Activated T-cell treated with anti-CD3 and anti-CD28 coated beads for 24 hours (primary cell): ENCODE measurements around the gene KLF13.

Source experiments
- DNase-seq: peaks from one replicate; pipeline ENCODE4 v3.0.0-alpha.2; 2020; ENCODE audit warnings: low read depth

Gene KLF13

DNA sequence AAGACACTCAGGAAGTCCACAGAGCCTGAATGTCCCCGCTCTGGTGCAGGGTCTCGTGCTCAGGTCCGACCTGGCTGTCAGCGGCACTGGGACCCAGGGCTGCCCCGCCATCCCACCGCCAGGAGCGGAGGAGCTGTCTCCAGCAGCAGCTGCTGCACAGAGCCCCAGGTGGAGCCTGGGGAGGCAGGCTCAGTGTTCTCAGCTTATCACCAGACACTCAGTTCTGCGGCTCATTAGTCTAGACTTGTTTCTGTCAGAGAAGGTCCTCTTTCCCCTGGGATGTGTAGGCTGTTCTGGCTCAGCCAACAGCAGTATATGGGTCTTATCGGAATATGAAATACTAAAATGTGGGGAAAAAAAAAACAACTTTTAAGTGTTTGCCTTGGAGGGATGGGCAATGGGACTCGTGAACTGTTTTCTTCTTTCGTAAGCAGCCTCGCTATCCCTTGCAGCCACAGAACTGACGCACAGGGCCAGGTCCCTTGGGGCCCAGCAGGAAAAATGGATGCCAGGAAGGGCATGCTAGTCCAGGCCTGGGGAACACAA lies 75.9 kb downstream of the KLF13 start:
- no peak for DNase-seq

- DNase-seq: no peak
These were observed 76.5 kb downstream of the KLF13 start for GRCh38 chr15:31403096-31403495.

DNA sequence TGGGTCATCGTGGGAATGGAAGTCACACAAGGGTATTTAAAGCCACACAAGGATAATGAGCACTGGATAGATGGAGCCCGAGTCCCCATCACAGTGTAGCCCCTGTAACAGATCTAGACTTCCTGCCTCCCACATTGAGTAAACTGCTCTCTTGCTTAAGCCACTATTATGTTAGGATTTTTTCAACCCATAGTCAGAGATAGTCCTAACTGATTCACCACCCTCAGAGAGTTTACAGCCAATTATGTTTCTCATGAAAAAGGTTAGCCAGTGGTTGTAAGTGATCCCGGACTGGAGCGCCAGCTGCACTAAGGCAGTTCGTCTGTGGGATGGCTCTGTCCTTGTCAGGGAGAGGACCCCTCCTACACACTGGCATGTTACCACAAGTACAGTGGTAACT lies 77.0 kb downstream of the KLF13 start:
- DNase-seq: no peak

- DNase-seq: no peak
These were observed 77.7 kb downstream of the KLF13 start for GRCh38 chr15:31404345-31404744.

DNA sequence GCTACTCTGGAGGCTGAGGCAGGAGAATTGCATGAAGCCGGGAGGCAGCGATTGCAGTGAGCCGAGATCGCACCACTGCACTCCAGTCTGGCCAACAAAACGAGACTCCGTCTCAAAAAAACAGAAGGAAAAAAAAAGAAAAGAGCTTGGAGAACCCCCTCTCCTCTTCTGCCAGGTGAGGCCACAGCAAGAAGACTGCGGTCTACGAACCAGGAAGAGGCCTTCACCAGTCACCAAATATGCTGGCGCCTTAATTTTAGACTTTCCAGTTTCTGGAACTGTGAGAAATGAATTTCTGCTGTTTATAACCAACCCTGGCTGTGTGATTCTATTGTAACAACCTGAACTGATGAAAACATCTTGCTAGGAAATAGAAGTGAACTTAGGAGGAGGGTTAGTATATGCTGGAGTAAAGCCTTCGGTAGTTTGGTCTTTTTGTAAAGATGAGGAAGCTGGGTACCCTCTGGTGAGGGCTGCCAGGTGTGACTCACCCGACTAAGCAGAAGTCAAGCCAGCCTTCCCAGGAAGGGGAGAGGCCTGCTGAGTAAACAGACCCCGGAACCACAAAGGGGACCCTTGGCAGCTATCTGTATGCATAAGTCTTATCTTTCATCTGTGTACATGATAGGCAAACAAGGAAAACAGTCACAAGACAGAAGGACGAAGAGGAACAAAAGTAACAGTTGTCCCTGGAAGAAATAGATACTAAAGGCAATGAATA lies 78.7 kb downstream of the KLF13 start:
- no peak for DNase-seq

DNA sequence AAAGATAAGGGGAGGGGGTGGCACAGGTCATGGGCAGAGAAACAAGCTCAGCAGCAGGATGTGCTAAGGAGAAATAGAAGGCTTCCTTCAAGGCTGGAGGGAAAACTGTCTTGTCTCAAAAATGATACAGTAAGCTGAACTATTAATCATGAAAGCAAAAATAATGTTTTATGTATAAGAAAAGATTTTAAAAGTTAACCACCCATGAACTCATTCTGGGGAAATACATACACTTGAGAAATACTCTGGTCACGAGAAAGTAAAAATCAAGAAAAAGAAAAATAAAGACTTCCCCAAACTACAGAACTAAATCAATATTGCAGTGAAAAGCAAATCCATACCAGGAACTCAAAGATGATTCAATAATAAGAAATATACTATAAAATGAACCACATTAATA lies 80.7 kb downstream of the KLF13 start:
- DNase-seq: no peak

- no peak for DNase-seq
These were observed 81.2 kb downstream of the KLF13 start for GRCh38 chr15:31407851-31408250.

DNA sequence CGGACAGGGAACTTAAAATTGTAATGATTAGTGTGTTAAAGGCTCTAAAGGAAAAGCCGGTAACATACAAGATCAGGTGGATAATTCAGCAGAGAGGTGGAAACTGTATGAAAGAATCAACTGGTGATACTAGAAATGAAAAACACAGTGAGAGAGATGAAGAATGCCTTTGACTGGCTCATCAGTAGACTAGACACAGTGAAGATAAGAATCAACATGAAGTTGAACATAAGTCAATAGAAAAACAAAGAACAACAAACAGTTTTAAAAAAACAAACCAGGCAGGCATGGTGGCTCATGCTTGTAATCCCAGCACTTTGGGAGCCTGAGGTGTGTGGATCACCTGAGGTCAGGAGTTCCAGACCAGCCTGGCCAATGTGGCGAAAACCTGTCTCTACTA lies 82.1 kb downstream of the KLF13 start:
- DNase-seq: no peak

GRCh38 chr15:31409171-31409570 lies 82.5 kb downstream of the KLF13 start:
- DNase-seq: no peak

- DNase-seq: no peak
These were observed 86.2 kb downstream of the KLF13 start for GRCh38 chr15:31412824-31413223.

DNA sequence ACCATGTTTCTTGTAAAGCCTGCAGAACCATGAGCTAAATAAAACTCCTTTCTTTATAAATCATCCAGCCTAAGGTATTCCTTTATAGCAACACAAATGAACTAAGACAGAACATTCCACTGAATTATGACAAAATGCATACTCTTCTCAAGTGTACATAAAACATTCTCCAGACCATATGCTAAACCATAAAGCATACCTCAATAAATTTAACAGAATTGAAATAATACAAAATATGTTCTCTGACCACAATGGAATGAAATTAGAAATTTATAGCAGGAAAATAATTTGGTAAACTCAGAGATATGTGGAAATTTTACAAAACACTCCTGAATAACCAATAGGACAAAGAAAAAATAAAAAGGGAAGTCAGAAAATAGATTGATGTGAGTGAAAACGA lies 88.6 kb downstream of the KLF13 start:
- no peak for DNase-seq

- DNase-seq: no peak
These were observed 93.2 kb downstream of the KLF13 start for GRCh38 chr15:31419820-31420219.

DNA sequence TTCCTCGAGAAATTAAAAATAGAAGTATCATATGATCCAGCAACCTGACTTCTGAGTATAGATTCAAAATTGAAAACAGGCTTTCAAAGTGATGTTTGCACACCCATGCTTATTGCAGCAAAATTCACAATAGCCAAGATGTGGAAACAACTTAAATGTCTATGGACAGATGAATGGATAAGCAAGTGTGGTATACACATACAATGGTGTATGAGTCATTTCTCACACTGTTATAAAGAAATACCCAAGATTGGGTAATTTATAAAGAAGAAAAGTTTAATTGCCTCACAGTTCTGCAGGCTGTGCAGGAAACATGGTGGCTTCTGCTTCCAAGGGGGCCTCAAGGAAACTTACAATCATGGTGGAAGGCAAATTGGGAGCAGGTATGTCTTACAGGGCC lies 100.8 kb downstream of the KLF13 start:
- DNase-seq: no peak
